NCI-H2107 treated with DMSO at 0.1 percent for 48 hours (cell line): Measurements from ENCODE around the gene CCR7.
"Not testable (repeated sequence)": the region's sequence is repeated elsewhere in the genome, so short reads cannot be mapped to it uniquely, and the experiment has no call there.

Experiments used
- DNase-seq: peaks from one replicate; lab custom pipeline; 2025; ENCODE audit not compliant: unreplicated experiment; lab: John Stamatoyannopoulos, UW

Gene CCR7

DNA sequence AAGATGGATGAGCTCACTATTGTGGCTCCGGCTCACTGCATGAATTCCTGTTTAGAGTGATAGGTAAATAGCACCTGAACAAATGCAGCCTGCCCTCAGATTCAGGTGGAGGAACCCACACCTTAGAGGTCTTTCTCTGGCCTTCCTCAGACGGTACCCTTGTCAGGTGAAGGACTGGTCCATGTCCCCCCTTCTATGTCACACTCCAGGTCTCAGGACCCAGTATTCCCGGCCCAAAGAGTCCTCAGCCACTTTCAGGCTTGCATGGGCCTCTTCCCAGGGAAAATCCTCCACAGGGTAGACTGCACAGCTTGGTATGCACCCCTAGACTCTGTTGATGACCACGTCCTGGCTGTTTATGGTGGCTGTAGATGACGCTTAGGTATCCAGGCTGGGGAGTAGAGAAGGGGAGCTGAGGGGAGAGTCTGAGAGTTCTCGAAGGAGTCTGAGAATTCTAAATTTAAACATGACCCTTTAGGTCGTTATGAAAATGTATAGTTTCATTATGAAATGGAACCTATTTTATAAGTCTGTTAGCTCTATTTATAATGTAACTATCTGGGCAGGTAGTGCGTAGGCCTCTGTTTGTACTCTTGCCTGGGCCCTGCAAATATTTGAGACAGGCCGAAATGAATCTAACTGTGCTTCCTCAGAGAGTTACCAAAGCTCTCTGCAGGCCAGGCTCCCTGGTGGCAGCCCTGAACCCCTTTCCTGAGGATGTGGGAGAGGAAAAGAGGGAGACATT lies 32.5 kb upstream of the CCR7 start:
- DNase-seq = no peak

DNA sequence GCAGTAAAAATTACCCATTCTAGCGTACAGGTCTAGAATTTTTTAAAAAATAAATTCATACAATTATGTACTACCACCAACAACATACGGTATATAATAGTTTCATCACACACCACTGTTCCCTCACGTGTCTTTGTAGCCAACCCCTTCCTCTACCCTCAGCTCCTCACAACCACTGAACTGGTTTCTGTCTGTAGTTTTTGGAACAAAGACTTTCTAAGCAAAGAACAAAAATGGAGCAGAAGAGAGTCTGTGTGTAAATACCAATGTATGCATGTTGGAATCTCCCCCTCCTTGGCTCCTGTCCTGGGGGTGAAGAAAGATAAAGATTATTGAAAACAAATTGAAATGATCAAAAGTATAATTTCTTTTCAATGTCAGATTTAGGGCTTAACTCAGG lies 31.9 kb upstream of the CCR7 start:
- no peak for DNase-seq

DNA sequence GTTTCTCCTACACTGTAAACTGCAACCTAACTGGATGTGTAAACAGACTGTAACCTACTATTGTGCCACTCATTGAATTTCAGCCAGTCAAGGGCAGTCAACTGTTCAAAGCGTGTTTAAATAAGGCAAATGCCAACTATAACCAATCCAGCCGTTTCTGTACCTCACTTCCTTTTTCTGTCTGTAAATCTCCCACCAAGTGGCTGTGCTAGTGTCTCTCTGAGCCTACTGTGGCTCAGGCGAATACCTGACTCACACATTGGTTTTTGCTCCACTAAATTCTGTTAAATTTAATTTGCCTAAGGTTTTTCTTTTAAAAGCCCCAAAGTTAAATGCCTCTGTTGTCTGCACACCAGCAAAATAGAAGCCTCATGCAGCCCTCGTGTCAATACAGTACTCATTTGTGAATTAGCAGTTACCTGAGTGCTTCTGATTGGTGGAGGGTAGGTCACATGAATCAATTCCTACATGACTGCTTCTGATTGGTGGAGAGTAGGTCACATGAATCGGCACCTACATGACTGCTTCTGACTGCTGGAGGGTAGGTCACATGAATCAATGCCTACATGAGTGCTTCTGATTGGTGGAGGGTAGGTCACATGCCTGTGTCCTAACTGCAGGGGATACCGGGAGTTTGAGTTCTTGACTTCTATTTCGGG lies 31.1 kb upstream of the CCR7 start:
- peak; percentile 13 for DNase-seq

DNA sequence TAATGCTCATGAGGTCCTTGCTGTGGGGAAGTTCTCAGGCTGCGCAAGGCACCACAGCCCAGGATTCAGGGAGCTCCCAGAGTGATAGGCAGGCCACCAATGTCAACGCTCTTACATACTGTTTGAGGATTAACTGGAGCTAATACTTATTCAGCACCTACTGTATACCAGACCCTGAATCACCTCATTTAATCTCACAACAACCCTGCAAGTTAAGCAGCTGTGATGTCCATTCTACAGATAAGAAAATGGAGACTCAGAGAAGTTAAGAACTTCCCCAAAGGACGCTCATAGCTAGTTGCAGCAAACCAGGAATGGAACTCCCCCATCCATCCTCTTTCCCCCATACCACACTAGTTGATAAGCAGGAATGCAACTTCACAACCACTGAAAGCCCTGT lies 25.5 kb upstream of the CCR7 start:
- no peak for DNase-seq

DNA sequence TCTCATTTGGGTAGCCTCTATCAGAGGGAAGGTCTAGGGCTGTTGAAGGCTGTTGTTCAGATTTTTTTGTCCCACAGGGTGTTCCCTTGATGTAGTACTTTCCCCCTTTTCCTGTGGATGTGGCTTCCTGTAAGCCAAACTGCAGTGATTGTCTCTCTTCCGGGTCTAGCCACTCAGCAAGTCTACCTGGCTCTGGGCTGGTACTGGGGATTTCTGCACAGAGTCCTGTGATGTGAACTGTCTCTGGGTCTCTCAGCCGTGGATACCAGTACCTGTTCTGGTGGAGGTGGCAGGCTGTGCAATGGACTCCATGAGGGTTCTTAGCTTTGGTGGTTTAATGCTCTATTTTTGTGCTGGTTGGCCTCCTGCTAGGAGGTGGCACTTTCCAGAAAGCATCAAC lies 23.3 kb upstream of the CCR7 start:
- no peak for DNase-seq

DNA sequence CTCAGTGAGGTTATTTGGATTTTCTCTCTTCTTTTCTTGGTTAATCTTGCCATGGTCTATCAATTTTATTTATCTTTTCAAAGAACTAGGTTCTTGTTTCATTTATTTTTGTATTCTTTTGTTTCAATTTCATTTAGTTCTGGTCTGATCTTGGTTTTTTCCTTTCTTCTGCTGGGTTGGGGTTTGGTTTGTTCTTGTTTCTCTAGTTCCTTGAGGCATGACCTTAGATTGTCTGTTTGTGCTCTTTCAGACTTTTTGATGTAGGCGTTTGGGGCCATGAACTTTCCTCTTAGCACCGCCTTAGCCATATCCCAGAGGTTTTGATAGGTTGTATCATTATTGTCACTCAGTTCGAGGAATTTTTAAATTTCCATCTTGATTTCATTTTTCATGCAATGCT lies 21.0 kb upstream of the CCR7 start:
- DNase-seq = not testable (repeated sequence)

DNA sequence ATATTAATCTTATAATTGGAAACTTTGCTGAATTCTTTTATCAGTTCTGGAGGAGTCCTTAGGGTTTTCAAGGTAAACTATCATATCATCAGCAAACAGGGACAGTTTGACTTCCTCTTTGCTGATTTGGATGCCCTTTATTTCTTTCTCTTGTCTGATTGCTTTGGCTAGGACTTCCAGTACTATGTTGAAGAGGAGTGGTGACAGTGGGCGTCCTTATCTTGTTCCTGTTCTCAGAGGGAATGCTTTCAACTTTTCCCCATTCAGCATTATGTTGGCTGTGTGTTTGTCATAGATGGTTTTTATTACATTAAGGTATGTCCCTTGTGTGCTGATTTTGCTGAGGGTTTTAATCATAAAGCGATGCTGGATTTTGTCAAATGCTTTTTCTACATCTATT lies 19.7 kb upstream of the CCR7 start:
- not testable (repeated sequence) for DNase-seq

DNA sequence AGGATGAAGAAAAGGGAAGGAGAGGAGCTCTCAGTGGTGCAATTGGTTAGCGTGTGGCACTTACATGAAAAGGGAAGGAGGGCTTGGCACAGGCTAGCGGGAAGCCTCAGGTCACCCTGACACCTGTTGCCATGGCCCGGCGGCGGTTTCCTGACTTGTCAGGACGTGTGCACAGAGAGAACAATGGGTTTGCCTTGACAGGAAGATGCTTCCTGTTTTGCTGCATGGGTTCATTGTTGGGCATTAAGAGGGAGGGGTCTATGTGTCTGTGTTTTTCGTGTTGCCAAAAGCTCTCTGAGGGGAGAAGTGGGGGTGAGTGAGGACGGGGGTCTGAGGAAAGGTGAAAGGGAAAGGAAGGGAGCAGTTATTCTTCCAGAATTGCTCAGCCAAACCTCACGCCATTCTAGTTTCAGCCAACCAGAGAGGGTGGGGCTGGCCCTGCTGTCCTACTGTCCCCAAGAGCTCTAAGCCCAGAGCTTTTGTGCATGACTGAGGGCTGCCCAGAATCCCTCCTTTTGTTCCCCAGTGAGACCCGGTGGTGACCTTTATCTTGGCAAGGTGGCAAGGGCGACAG lies 17.1 kb upstream of the CCR7 start:
- peak; percentile 51 for DNase-seq

DNA sequence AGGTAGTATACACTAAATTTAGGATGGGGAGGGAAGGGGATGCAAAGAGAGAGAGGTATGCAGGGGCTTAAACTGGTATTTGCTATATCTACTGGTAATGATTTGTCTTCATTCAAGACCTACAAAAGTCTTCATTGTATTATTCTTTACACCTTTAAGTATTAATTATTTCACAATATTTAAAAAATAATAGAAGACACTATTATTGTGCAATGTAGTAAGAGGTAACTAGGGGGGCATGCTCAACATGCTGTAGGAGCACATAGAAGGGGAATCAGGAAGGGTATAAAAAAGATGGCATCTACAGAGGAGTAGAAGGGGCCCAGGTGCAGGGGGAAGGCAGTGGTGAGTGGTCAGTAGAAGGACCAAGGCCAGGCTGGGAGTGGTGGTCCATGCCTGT lies 14.9 kb upstream of the CCR7 start:
- no peak for DNase-seq

DNA sequence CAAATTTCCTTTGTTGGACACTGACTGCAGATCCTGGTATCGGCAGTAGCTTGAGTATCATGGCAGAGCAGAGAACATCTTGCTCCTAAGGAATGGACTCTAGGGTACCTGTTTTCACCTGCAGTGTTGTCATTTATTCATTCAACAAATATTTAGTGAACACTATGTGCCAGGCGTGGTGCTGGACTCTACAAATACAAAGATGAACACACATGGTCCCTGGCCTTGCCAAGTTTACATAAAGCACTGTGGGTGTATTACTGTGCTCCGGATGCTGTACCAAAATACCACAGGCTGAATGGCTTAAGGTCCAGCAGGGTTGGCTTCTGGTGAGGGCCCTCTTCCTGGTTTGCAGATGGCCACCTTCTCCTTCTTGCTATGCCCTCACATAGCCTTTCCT lies 14.2 kb upstream of the CCR7 start:
- no peak for DNase-seq

DNA sequence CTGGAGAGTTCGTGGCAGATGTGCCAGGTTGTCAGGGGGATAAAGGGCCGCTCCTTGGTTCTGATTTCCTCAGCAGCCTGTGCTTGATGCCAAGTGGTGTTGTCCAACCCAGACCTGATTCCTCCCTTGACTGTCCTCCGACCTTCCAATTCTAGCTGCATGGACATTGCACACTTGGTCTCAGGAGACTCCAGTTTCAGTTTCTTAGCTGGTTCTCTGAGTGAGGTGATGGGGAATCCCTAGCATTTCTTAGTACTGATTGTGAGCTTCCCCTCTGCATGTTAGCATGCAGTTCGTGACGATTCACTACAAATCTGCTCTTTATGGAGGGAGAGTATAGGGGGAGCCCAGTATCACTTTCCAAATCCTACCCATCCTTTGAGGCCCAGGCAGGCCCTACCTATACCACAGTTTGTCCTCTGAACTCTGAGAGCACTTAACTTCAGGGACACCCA lies 12.4 kb upstream of the CCR7 start:
- no peak for DNase-seq

DNA sequence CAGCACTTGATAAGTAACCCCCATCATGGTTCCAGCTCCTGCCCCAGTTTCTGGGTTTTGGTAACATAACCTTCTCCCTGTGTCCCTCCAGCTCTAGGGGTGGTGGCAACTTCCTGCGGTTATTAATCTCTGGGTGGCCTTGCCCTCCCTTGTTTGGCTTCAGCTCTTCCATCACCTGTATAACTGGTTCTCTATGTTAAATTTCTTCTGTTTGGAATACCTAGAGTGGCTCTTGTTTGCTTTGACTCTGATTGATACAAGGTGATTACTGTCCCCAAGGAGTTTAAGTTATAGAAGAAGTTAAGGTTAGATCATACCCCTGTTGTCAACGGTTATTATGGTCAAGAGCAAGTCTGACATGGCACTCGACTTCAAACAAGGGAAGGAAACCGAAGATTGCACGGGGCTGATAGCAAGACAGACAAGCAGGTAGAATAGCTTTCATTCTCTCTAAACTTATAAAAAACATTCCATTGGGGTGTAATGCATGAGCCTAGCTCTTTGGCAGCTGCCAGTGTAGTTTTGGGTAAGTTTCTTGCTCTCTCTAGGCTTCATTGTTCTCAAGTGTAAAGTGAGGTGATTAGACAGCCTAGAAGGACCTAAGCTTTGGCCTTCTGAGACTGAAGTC lies 11.0 kb upstream of the CCR7 start:
- no peak for DNase-seq

DNA sequence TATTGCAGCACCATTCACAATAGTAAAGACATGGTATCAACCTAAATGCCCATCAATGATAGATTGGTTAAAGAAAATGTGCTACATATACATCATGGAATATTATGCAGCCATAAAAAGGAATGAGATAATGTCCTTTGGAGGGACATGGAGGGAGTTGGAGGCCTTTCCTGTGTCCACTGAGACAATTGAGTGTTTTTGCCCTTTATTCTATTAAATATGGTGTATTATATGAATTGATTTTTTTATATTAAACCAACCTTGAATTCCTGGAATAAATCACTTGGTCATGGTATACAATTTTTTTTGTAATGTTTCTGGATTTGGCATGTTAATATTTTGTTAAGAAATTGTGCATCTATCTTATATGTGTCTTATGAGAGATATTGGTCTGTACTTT lies 9.0 kb upstream of the CCR7 start:
- DNase-seq = no peak

DNA sequence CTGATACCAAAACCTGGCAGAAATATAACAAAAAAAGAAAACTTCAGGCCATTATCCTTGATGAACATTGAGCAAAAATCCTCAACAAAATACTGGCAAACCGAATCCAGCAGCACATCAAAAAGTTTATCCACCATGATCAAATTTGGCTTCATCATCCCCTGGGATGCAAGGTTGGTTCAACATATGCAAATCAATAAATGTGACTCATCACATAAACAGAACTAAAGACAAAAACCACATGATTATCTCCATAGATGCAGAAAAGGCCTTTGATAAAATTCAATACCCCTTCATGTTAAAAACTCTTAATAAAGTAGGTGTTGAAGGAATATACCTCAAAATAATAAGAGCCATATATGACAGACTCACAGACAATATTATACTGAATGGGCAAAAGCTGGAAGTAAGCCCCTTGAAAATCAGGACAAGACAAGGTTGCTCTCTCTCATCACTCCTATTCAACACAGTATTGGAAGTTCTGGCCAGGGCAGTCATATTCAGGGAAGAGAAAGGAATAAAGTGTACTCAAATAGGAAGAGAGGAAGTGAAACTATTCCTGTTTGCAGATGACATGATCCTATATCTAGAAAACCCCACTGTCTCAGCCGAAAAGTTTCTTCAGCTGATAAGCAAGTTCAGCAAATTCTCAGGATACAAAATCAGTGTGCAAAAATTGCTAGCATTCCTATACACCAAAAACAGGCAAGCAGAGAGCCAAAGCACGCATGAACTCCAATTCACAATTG lies 7.1 kb upstream of the CCR7 start:
- DNase-seq = not testable (repeated sequence)

DNA sequence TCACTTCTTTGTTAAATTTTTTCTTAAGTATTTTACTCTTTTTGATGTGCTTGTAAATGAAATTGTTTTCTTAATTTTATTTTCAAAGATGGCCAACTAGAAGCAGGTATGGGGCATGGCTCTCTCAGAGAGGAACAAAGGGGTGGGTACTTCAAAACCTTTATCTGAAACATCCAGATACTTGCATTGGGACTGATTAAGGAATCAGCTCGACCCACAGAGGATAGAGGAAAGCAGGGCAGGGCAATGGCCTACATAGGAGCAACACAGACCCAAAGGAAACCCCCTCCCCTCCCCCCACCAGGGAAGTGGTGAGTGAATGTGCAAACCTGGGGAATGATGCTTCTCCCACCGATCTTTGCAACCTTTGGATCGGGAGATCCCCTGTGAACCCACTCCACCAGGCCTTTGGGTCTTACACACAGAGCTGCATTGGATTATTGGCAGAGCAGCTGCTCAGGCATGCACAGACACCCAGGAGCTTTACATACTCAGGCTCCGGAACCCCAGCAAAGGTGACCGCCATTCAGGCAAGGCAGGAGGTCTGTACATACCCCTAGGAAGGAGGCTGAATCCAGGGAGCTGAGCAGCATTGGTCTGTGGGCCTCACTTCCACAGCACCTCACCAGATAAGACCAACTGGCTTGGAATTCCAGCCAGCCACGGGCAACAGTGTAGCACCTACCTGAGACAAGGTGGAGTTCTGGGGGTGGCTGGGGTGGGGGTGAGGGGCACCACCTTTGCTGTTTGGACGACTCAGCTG lies 3.0 kb upstream of the CCR7 start:
- no peak for DNase-seq

DNA sequence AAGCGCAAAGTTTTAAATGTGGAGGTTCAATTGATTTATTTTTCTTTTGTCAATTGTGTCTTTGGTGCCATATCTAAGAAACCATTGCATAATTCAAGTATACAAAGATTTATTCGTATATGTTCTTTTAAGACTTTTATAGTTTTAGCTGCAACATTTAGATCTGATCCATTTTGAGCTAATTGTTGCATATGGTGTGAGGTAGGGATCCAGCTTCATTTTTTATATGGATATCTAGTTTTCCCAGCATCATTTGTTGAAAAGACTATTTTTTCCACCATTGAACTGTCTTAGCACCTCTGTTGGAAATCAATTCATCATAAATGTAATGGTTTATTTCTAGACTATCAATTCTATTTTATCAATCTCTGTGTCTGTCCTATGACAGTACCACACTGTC lies 2.1 kb upstream of the CCR7 start:
- DNase-seq = no peak

DNA sequence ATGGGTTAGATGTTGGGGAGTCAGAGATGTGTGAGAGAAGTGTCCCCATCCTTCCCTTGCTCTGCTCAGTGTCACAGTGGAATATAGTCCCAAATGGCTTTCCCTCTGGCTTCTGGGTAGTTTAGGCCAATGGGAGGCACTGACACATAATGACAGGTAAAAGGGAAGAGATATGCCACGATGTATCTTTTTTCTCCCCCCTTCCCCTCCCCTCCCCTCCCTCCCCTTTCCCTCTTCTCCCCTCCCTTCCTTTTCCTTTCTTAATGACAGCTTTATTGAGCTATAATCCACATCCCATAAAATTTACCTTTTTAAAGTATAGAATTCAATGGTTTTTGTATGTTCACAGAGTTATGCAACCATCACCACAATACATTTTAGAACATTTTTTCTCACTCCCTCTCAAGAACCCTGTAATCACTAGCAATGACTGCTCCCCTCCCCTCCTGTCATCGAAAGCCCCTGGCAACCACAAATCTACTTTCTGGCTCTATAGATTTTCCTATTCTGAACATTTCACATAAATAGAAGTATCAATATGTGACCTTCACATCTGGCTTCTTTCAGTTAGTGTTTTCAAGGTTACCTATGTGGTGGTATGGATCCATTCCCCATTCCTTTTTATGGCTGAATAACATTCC lies 617 bp upstream of the CCR7 start:
- no peak for DNase-seq

DNA sequence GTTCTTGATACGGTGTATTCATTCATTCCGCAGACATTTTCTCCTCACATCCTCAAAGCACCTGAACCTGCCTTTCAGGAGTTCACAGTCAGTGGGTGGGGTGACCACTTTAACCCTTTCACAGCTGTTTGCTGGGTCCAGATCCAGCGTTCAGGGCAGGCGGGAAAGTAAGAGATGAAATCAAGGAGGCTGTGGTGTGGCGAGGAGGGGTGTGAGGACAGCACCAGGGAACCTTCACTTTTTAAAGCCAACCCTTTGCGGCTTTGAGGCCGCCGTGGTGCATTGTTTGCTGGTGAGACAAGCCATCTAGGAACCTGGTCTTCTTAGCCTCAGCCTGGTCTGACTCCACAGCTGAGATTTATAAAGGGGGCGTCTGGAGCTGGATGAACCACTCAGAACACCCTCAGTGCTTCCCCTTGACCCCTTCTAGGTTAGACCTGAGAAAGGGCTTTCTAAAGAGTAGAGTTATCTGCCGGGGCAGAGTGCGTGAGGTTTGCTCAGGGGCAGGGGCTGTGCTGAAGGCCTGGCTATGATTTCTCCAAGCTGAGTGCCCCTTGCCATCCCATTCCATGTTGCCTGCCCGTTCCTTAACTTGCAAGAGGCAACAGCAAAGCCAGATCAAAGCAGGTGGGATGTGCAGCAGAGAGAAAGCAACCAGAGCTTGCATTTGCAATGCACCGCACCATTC lies 933 bp downstream of the CCR7 start:
- DNase-seq = no peak

DNA sequence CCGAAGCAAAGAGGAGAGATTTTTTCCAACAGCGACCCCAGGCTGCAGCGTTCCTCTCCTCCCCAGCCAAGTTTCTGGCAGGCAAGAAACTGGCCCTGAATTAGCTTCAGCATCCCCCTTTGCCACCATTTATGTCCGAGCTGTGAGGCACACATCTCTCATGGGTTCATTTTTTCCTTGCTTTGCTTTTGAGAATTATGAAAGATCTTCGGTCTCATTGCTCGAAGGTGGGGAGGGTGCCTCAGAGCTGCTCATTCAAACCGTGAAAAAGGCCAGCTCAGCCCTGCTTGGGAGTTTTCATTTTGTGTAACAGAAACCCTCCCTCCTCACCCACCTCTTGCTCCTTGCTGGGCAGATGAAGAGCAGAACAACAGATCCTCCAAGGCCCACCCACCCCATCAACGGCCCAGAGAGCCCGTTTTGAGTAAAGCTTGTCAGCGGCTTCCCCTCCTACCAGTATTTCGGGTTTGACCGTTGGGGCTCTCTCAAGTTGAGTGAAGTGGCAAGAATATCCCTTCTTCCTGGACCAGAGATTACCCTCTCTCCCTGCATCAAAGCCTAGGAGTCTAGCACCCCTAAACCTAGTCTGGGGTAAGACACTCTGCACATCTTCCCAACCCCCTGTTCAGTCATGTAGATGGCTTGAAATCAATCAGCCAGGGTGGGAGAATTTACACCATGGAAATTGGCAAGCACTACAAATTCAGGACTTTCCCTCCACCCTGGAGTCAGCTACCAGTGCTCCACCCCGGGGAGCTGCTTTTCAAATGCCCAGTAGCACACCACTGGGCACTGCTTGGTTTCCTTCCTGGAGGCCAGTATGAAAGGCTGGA lies 1.8 kb downstream of the CCR7 start:
- no peak for DNase-seq
